Thoracic aorta (tissue), 2 donors: Measurements from ENCODE around the gene KCNMB2. TPM values are rescaled to one million over a fixed set of nuclear protein-coding genes. Genes with fewer than 3 reads are reported as not detected.
"Not testable (repeated sequence)": the region's sequence is repeated elsewhere in the genome, so short reads cannot be mapped to it uniquely, and the experiment has no call there.

Experiments
- ATAC-seq: fragments of 150-250 bp; one replicate; pipeline ENCODE4 v1.8.0; 2017; ENCODE audit warnings: low read depth; ENCODE audit not compliant: insufficient number of reproducible peaks, low FRiP score
- DNase-seq: peaks from one replicate; pipeline ENCODE4 v3.0.0-alpha.2; 2020; ENCODE audit warnings: low spot score
- H3K27ac ChIP-seq, 2 donors: fragments of 200-600 bp; sonication (generic); 1 replicate in 1 of 2; 2 replicates in 1 of 2; pipeline ENCODE4 v1.5.1; 2016; ENCODE audit warnings: mild to moderate bottlenecking in 2 of 2, moderate library complexity in 2 of 2
- H3K27me3 ChIP-seq: fragments of 200-600 bp; sonication (generic); replicated peaks from 2 replicates; pipeline ENCODE4 v1.6.0; 2016; ENCODE audit warnings: mild to moderate bottlenecking; ENCODE audit not compliant: insufficient read depth
- H3K36me3 ChIP-seq: fragments of 200-600 bp; sonication (generic); one replicate; pipeline ENCODE4 v1.5.1; 2016
- H3K4me1 ChIP-seq, 2 donors: fragments of 200-600 bp; sonication (generic); 1 replicate in 1 of 2; 2 replicates in 1 of 2; pipeline versions ENCODE4 v1.5.1 to v1.6.0; 2016; ENCODE audit warnings: low read depth in 2 of 2, mild to moderate bottlenecking in 1 of 2; ENCODE audit not compliant: control insufficient read depth in 1 of 2
- H3K4me3 ChIP-seq: fragments of 200-600 bp; sonication (generic); 2 replicates; pipeline ENCODE4 v1.5.1; 2016; ENCODE audit warnings: mild to moderate bottlenecking
- H3K9me3 ChIP-seq: fragments of 200-600 bp; sonication (generic); 2 replicates; pipeline ENCODE4 v1.5.1; 2016
- CTCF ChIP-seq: fragments of 200-600 bp; sonication (generic); IDR thresholded peaks from one replicate; pipeline ENCODE4 v1.5.1; 2019; ENCODE audit warnings: antibody characterized with exemption
- total RNA-seq, 2 donors: library from RNA; depleted of rRNA; stranded (reverse); fragments of >200 nt; gene quantifications; one replicate each; pipeline versions ENCODE4 v1.1.0 to v1.2.3, GENCODE V29; 2016

KCNMB2 gene
- total RNA-seq, 2 donors from 2014 or later, result not detected

GRCh38 chr3:178859386-178859785, 323.1 kb downstream of the KCNMB2 start:
- TF ChIP-seq CTCF, result no peak
- Histone ChIP-seq H3K36me3 (no peaks in the 10 kb centered on the region), H3K4me1 (no peaks in the 10 kb centered on the region), H3K27ac (no peak overlapping the region), H3K27me3 (no peaks in the 10 kb centered on the region), H3K9me3 (no peaks in the 10 kb centered on the region), H3K4me3 (no peak overlapping the region)
- ATAC-seq, result no peak
- no peak for DNase-seq

- DNase-seq, H3K9me3 ChIP-seq: not testable (repeated sequence)
Measured at GRCh38 chr3:178859900-178860436, 323.7 kb downstream of the KCNMB2 start.

GRCh38 chr3:178868681-178869080, 332.4 kb downstream of the KCNMB2 start:
- Histone ChIP-seq H3K4me1 (peaks cover 5 to 30% of the 10 kb centered on the region in 2 donors), H3K36me3 (no peaks in the 10 kb centered on the region), H3K27ac (no peak overlapping the region), H3K27me3 (no peaks in the 10 kb centered on the region), H3K9me3 (no peaks in the 10 kb centered on the region), H3K4me3 (no peak overlapping the region)
- ATAC-seq (no peak), DNase-seq (no peak)
- no peak for TF ChIP-seq CTCF

More at GRCh38 chr3:178859900-178860436, 323.7 kb downstream of the KCNMB2 start:
- ATAC-seq, H3K4me3 ChIP-seq, H3K4me1 ChIP-seq, H3K27me3 ChIP-seq, H3K36me3 ChIP-seq, H3K27ac ChIP-seq: not testable (repeated sequence)

- TF ChIP-seq CTCF, result no peak
- no peak overlapping the region for H3K27ac ChIP-seq
- H3K27me3 ChIP-seq, result no peaks in the 10 kb centered on the region
- peaks cover 5 to 30% of the 10 kb centered on the region in 2 donors for H3K4me1 ChIP-seq
- H3K9me3 ChIP-seq, result no peaks in the 10 kb centered on the region
- DNase-seq, result no peak
- H3K4me3 ChIP-seq, result no peak overlapping the region
- ATAC-seq, result no peak
- H3K36me3 ChIP-seq, result no peaks in the 10 kb centered on the region
Measured at GRCh38 chr3:178870085-178870484, 333.8 kb downstream of the KCNMB2 start.

GRCh38 chr3:178875157-178875556, 338.9 kb downstream of the KCNMB2 start:
- Histone ChIP-seq H3K27me3 (no peaks in the 10 kb centered on the region), H3K4me1 (peaks cover 0 to 3% of the 10 kb centered on the region in 2 donors), H3K36me3 (no peaks in the 10 kb centered on the region), H3K4me3 (no peak overlapping the region), H3K27ac (no peak overlapping the region), H3K9me3 (no peaks in the 10 kb centered on the region)
- DNase-seq (no peak), ATAC-seq (no peak)
- TF ChIP-seq CTCF, result no peak

GRCh38 chr3:178875836-178876235, 339.6 kb downstream of the KCNMB2 start:
- no peaks in the 10 kb centered on the region for H3K27me3 ChIP-seq
- DNase-seq (no peak), ATAC-seq (no peak)
- H3K4me1 ChIP-seq, result no peaks in the 10 kb centered on the region
- no peak for TF ChIP-seq CTCF
- no peak overlapping the region for H3K4me3 ChIP-seq
- no peak overlapping the region for H3K27ac ChIP-seq
- H3K9me3 ChIP-seq, result no peaks in the 10 kb centered on the region
- no peaks in the 10 kb centered on the region for H3K36me3 ChIP-seq
